ENCODE results near the gene MOSPD2.

Gene MOSPD2

DNA sequence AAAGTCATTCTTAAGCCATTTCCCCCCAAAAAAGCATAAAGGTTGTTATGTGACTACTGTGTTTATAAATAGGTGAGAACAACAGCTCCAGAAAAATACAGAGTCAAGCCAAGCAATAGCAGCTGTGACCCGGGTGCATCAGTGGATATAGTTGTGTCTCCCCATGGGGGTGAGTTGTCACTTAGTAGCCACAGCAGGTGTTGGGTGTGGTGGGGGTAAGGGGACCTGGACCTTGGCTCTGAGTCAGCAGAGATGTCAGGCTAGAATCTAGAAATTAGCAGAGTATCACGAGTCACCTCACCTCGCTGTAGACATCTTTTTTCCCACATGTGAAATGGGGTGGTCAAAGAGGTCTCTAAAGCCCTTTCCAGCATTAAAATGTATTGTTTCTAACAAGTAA lies 42.4 kb downstream of the MOSPD2 start:
- no peak for DNase-seq (ENCODE audit: low read depth in 3 of 3)

DNA sequence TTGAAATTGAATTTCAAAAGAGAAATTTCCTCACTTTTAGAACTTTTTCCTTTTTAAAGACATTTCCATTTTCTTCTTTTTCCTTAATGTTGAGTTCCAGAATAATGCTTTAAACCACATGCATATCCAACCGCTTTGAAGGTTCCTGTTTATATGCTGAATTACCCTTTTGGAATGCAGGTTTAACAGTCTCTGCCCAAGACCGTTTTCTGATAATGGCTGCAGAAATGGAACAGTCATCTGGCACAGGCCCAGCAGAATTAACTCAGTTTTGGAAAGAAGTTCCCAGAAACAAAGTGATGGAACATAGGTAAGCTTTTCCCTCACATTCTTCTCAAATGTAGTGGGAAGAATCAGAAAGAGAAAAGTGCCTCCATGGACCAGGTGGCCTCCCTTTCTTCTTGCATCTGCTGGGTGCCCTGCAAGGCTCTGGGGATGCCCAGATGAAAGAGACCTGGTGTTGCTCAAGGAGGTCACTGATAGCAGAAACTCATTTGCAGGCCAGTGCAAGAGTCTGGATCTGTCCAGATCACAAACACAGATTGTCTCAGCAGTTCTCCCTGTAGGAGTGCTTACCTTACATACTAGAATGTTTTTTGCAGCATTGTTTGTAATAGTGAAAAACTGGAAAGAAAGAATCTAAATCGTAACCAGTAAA lies 42.9 kb downstream of the MOSPD2 start:
- DNase-seq (ENCODE audit: low read depth in 3 of 3) = no peak

DNA sequence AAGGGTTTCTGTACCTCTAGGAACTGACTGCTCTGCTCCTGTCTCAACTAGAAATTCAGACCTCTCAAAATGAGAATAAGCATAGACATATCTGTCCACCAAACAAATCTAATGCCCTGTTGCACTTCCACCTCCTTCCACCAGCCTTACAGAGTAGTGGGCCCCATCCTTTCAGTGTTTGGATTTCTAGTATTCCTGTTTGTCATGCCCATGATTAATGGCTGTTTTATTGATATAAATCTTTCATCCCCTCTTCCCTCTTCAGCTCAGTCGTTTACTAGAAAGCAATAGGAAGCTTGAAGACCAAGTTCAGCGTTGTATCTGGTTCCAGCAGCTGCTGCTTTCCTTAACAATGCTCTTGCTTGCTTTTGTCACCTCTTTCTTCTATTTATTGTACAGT lies 46.2 kb downstream of the MOSPD2 start:
- DNase-seq (ENCODE audit: low read depth in 3 of 3) = no peak

DNA sequence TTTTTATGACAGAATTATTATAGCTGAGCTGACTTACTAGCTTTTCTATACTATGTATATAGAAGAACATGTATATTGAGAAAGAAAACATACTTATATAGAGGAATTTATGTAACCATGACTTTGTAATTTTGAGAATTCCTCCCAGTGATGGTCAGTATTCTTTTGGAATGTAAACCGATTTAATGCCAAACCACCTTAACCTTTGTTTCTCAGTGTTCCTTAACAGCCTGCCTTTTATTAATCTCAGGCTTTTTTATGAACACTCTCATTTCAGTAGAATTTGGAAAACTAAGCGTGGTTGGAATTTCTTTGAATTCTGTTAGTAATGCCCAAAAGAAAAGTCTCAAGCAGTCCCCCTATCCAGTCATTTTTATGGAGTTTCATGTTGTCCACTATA lies 47.0 kb downstream of the MOSPD2 start:
- DNase-seq (ENCODE audit: low read depth in 3 of 3) = no peak

DNA sequence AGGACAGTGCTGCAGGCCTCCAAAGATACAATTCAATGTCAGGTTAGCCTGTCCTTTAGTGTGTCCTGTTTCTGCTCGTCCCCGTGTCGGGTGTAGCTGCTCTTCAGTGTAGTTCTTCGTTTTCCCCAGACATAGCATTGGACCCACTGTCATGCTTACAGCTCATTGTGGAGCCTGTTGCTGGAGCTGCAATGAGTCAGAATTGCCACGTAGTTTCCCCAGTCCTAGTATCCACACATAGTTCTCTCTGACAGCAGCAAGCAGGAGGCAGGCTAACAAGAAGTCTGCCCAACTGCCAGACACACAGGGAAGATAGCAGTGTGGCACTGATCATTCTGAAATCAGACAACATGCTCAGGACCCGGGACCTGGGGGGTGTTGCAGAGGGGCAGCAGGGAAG lies 49.2 kb downstream of the MOSPD2 start:
- DNase-seq (ENCODE audit: low read depth in 3 of 3) = no peak

DNA sequence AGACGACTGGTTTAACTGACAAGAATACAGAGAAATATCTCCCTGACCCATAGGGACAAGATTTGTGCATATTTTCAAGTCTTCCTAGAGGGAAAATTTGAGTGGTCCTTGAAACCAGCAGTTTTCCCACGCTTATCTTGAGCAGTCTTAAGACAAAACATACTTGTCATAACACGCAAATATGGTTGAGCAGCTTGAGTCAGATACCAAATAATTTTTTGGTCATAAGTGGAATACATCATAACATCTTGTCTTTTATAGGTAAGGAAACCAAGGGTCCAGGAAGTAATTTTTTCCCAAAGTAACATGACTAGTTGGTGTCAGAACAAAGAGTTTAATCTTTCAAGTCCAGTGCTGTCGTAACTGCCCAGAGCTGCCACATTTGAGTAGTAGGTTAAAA lies 50.5 kb downstream of the MOSPD2 start:
- no peak for DNase-seq (ENCODE audit: low read depth in 3 of 3)

DNA sequence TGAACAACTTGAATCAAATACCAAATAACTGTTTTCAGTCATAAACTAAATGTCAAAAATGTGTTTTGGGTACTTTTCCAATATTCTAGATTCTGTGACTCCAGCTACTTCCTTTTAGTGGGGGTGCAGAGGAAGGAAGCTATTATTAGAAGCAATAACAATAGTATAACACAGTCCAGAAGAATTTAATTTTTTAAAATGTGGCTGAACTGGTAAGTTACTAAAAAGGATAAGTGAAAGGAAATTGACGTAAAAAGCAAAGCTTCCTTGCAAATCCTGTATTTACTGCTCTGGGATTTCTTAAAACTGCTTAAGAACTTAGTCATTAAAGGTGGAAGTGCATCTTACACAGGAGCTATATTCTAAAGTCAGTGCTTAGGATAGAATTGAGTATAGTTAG lies 53.2 kb downstream of the MOSPD2 start:
- no peak for DNase-seq (ENCODE audit: low read depth in 3 of 3)

DNA sequence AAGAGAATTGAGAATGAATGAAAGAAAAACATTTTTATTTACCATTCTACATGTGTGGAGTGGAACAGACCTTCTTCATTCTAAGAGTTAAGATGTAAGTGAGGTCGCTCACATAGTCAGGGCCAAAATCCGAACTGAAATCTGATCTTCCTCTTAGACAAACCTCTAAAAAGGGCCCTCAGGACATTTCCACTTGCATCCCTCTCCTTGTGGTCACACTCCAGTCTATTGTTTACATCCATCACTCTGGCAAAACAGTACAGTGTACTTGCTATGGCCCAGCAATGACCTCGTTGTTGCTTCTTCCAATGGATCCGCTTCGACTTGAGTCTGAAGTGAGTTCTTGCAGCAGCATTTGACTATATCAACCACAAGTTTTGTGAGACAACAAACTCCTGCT lies 54.2 kb downstream of the MOSPD2 start:
- DNase-seq (ENCODE audit: low read depth in 3 of 3) = no peak

DNA sequence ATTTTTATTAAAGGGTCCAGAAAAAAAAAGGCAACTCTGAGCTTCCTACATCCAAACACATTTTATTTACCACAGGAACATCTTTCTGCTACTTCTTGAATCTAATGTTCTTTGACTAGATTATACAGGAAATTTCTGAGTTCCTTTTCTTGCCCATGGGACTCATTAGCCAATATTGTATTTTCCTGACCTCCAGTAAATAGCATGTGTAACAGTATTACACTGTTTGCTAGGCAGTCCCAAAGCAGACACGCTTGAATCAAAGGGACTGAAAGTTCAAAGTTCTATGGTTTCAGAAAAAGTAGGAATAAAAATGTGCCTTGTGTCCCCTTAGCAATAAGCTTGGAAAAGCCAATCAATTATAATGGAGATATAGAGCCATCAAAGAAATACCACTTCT lies 57.4 kb downstream of the MOSPD2 start:
- no peak for DNase-seq (ENCODE audit: low read depth in 3 of 3)

DNA sequence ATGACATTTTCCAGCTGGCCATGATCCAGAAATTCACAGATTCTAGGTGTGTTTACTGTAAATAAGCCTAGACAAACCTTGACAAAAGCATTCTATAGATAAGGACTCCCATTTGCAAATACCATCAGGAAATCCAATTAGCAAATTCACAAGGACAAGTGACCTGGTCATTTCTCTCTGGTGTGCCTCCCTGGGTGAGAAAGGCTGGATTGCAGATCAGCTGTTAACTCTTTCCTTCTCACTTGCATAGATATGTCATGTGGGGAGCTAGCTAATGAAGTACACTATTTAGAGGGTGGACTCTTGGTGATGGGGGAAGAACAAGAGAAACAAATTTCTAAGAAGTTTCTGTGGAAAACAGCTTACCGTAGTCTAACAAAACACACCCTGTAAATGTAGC lies 58.9 kb downstream of the MOSPD2 start:
- DNase-seq (ENCODE audit: low read depth in 3 of 3) = no peak

DNA sequence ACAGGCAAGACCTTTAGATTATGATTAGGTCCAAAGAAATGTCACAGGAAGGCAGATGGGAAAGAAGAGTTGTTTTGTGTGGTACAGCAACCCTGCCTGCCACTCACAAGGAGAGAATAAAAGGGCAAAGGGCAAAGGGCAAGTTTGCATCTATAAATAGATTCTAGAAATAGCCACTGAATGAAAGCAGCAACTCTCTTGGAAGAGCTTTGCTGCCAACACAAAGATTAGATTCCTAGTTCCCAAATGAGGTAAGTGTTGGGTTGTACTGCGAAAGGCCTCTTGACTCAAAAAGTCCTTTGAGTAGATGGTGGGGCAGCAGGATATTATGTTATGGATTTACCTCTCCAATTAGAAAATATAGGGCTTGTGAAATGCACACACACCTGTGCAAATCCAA lies 61.2 kb downstream of the MOSPD2 start:
- no peak for DNase-seq (ENCODE audit: low read depth in 3 of 3)

DNA sequence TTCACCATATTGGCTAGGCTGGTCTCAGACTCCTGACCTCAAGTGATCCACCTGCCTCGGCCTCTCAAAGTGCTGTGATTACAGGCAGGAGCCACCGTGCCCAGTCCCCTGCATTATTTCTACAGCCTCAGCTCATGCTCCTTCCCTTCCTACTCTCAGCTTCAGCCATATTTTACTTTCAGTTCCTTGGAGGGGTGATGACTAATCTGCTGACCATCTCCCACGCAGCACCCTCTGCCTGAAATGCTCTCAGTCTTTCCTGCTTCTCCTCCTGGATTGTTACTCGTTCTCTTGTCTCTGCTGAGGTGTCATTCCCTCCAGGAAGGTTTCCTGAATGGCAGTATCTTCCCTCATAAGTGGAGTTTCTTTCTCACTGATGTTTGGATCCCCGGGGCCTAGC lies 63.3 kb downstream of the MOSPD2 start:
- no peak for DNase-seq (ENCODE audit: low read depth in 3 of 3)

DNA sequence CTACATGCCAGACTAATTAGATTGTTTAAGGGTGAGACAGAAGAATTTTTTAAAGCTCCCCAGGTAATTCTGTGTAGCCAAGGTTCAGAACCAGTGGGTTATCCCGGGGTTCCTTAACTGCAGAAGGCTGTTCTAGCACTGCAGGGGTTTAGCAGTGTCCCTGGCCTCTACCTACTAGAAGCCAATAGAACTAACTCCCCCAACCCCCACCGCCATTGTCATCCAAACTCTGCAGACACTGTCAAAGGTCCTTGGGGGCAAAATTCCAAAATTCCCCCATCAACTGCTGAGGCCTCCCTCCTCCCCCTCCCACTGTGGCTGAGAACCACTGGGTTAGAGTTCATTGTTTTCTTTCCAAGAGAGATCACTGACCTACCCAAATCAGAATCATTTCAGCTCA lies 66.4 kb downstream of the MOSPD2 start:
- DNase-seq (ENCODE audit: low read depth in 3 of 3) = no peak

DNA sequence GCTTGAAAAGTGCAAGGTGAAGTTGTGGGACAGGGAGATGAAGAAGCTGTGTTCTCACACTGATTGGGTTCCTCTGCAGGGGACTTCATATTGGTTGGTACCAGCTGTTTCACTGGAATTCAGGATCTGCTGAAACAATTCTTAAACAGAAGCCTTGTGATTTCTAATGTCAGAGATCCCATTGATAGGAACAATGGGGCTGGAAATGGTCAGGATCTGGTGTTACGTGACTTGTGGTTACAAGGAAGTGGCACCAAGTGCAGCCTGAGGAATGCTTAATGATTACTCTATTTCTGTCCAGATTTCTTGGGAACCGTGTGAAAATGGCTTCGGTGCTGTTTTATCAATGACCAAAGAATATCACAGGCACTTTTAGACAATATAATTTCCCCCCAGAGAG lies 68.1 kb downstream of the MOSPD2 start:
- no peak for DNase-seq (ENCODE audit: low read depth in 3 of 3)

DNA sequence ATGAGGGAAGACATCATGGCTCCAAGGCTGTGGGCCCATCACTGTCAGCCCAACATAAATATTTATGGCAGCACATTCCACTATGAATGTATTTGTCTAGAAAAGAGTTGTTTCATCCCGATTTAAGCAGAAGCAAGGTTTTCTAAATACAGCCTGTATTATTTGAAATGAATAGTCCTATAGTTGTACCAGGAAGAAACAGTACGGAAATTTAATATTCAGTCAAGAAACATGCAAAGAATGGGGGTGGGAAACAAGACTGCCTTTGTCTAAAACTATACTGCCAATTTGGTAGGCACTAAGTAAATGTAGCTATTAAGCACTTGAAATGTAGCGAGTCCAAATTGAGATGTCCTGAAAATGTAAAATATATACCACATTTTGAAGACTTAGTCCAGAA lies 69.1 kb downstream of the MOSPD2 start:
- DNase-seq (ENCODE audit: low read depth in 3 of 3) = no peak

DNA sequence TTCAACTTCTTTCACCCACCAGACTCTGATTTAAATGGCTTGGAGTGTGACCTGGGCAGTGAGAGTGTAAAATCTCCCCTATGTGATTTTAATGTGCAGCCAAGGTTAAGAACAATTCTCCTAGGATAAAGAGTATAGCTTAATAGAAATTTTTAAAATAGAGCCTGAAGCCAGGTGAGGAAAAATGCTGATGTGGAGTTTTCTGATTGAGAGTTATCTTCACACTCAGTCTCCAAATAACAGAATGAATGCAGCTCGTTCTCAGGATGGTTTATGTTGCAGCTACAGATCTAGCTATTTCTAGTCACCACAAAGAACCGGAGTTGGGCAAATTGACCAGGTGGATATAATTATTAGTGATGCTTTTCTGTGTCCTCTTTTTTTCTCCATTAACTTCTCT lies 70.7 kb downstream of the MOSPD2 start:
- DNase-seq (ENCODE audit: low read depth in 3 of 3) = no peak

DNA sequence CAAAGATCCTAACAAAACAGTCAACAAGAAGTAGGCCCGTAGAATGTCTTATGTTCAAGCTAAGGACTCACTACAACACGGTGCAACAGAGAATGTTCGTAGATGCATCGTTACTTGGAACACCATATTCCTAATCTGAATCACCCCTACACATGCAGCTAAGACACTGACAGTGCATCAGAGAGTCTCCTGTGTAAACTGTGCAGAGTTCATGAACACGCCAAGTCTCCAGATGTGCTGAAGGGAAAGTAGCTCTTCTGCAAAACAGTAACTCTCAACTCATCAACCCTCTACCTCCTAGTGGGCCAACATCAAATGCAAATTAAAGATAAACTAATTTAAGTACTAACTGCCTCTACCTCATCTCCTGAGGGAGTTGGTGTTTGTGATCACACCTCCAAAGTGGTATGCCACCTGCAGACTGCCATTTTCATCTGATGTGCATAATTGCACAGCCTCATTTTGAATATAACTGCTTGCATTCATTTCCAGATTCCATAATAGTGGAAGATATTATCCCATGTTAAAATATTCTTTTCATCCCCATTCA lies 73.5 kb downstream of the MOSPD2 start:
- DNase-seq (ENCODE audit: low read depth in 3 of 3) = no peak

DNA sequence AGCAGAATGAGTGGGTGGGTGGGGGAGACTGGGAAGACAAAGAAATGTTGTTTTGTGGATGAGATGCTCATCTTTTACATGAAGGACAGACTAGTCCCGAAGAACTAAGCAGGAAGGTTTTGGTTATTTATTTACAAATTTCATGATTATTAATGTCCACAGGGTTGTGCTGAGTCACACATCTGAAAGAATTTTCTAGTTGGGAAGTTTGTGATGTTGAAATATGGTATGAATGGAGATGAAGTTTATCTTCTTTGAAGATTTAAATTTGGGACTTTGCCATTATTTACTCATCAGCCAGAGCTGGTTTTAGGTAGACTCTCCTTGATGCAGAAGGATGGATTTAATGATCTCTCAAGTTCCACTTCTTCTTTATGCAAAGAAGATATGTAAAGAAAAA lies 75.5 kb downstream of the MOSPD2 start:
- no peak for DNase-seq (ENCODE audit: low read depth in 3 of 3)

DNA sequence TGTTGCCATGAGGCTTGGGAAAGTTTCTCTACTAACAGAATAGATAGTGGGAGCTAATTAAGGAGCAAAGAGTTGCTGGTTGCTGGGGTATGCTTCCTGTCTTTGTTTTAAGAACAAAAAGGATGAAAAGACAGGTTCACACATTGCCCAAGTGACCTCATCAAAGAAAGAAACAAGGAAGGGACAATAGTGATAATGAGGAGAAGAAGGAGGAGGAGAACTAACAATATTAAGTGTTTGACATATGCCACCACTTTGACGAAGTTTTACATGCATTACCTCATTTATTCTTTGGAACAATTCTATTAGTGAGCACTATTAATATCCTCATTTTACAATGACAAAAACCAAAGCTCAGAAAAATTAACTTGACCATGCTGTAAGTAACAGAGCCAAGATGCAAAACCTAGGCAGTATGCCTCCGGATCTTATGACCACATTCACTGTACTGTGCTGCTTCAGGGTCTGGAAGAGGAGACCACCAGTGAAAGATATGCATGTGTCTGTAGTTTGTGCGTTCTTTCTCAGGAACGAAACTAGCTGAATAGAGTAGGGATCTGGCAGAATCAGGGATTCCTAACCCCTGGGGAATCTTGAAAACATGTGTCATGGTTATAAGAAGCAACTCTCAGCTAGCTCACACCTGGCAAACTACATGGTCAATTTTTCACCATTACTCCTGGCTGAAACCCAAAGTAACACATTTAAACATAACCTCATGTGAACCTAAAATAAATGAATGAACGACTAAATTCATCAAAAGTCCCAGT lies 83.8 kb downstream of the MOSPD2 start:
- DNase-seq (ENCODE audit: low read depth in 3 of 3) = no peak

DNA sequence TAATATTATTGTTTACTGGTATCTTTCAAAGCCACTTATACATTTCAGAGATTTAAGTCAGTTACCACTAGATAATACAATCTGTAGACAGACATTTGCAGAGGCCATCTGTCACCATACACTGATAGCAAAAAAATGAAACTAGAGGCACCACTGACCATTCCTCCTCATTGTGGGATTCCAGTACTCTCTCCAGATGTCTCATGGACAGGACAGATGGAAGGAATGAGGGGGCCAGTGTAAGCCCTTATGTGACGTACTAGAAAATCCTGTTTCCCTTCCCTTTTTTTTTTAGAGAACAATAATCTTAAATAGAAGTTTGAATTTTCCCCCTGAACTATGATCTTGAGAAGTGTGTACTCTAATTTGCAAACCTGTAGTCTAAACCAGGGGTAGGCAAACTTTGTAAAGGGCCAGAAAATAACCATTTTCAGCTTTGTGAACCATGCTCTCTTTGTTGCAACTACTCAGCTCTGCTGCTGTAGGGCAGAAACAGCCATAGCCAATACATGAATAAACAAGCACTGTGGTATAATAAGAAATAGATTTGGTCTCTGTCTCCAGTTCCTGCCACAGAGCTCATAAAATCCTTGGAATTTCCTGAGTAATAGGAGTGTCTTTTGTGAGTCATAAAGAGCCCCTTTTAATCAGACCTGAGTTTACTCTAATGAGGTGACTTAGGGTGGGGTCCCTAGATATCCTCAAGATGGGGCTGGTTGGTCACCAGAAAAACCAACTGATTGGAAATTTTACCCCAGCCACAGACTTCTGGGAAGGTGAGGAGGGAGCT lies 90.4 kb downstream of the MOSPD2 start:
- no peak for DNase-seq (ENCODE audit: low read depth in 3 of 3)

DNA sequence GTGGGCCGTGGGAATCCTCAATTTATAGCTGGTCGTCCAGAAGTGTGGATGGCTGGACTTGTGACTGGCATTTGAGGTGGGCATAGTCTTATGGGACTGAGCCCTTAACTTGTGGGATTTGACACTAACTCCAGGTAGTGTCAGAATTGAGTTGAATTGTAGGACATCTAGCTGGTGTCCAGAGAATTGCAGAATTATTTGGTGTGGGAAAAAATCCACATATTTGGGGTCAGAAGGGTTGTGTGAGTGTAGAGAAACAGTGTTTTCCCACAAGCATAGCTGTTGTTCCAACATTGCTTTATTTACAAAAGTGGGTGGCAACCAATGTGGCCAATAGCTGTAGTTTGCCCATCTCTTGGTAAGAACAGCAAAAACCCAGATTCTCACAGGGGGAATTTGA lies 91.3 kb downstream of the MOSPD2 start:
- DNase-seq (ENCODE audit: low read depth in 3 of 3) = no peak

Measured in stimulated activated CD4-positive, alpha-beta T cell treated with anti-CD3 and anti-CD28 coated beads, TNF-alpha, amount 100 ng/mL, for 4 hours (primary cell).